Stimulated activated naive B cell treated with anti-CD40 and anti-IgM and Interleukin-4, amounts not matched to agents 10 μg/mL and 1 μg/mL and 100 μg/mL, for 72 hours (primary cell): ENCODE measurements around the gene ATP8A2.
"Not testable (repeated sequence)": the region's sequence is repeated elsewhere in the genome, so short reads cannot be mapped to it uniquely, and the experiment has no call there.

ENCODE experiments used
- ATAC-seq, 2 donors: fragments of 150-1000 bp; cut with Tn5 transposase; replicated peaks; 2 replicates each; pipeline ENCODE4 v1.10.0; 2021; ENCODE audit warnings: moderate library complexity in 1 of 2
- DNase-seq: peaks from one replicate; pipeline ENCODE4 v3.0.0; 2021
- H3K27ac Mint-ChIP-seq: one replicate; pipeline ENCODE4 v1.8.0; 2022; ENCODE audit warnings: mild to moderate bottlenecking, mixed read lengths
- H3K27me3 Mint-ChIP-seq, 2 donors: one replicate each; pipeline ENCODE4 v1.8.0; 2022; ENCODE audit warnings: mixed read lengths in 2 of 2
- H3K36me3 Mint-ChIP-seq, 2 donors: one replicate each; pipeline ENCODE4 v1.8.0; 2022; ENCODE audit warnings: mixed read lengths in 2 of 2, mild to moderate bottlenecking in 1 of 2
- H3K4me1 Mint-ChIP-seq, 2 donors: one replicate each; pipeline ENCODE4 v1.8.0; 2022; ENCODE audit warnings: mixed read lengths in 2 of 2, mild to moderate bottlenecking in 1 of 2
- H3K4me3 Mint-ChIP-seq, 2 donors: one replicate each; pipeline ENCODE4 v1.8.0; 2022; ENCODE audit warnings: mild to moderate bottlenecking in 2 of 2, mixed read lengths in 2 of 2, moderate library complexity in 1 of 2
- H3K9me3 Mint-ChIP-seq, 2 donors: one replicate each; pipeline ENCODE4 v1.8.0; 2022; ENCODE audit warnings: mixed read lengths in 2 of 2, mild to moderate bottlenecking in 1 of 2

ATP8A2 gene

DNA sequence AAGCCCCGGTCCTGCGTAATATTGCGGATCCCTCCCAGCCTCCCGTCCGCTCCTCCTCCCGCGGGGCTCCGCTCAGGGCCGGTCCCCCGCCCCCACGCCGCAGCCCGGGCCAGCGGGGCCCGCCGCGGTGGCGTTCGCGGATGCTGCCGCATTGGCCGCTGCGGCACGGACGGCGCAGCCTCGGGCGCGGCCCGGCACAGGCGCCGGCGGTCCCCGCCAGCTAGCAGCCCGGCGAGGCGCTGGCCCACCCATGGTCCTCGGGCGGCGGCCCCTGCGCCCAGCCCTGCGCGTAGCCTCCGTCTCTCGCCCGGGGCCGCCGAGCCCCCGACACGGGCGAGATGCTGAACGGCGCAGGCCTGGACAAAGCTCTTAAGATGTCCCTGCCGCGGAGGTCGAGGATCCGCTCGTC, at the start of gene ATP8A2:
ATP8A2 (plus strand) TSS at position 100 of the 409 bp plus-strand sequence; CDS start at position 339, 239 bp downstream.
- Mint-ChIP-seq H3K9me3 (no peaks in the 10 kb centered on the region), H3K27ac (no peak within 1 kb of the TSS), H3K4me3 (peak within 1 kb of the TSS; percentile 57 to 59), H3K27me3 (peaks cover 49 to 72% of the 10 kb centered on the region in 2 donors), H3K4me1 (peaks cover 6 to 16% of the 10 kb centered on the region in 2 donors), H3K36me3 (no peaks in the 10 kb centered on the region)
- no peak for DNase-seq
- ATAC-seq: peak; percentile 41 to 46

DNA sequence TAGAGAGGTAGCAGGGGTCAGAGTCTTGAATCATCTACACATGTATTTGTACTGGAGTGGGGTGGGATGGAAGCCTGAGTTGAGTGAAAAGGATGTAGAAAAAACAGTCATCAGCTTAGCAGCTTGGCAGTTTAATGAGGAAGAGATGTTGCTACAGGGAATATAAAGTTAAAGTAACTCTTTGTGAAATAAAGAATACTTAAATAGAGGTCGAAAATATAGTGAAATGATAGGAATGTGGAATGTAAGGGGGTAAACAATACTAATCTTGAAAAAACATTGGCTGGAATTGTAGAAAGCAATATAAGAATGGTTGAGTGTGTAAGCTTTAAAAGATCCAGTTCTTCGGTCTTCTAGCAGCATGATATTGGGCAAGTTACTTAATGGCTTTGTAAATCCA, 47.7 kb upstream of the ATP8A2 start:
- Mint-ChIP-seq H3K9me3 (no peaks in the 10 kb centered on the region), H3K4me1 (no peaks in the 10 kb centered on the region), H3K27me3 (no peaks in the 10 kb centered on the region), H3K36me3 (peaks cover 2 to 17% of the 10 kb centered on the region in 2 donors), H3K27ac (no peak overlapping the region), H3K4me3 (no peak overlapping the region)
- DNase-seq: no peak
- ATAC-seq: no peak

DNA sequence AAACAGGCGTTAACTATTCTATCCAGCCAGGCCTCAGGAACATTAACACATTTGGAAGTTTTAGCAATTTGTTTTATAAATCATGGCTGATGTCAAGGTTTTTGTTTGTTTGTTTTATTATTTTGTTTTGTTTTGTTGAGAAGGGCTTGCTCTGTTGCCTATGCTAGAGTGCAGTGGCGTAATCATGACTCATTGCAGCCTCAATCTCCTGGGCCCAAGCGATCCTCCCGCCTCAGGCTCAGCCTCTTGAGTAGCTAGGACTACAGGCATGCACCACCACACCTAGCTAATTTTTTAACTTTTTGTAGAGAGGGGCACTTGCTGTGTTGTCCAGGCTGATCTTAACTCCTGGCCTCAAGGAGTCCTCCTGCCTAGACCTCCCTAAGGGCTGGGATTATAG, 42.1 kb upstream of the ATP8A2 start:
- peaks cover 12 to 33% of the 10 kb centered on the region in 2 donors for H3K36me3 Mint-ChIP-seq
- H3K27ac Mint-ChIP-seq: no peak overlapping the region
- no peaks in the 10 kb centered on the region for H3K9me3 Mint-ChIP-seq
- no peaks in the 10 kb centered on the region for H3K4me1 Mint-ChIP-seq
- ATAC-seq (no peak), DNase-seq (no peak)
- H3K27me3 Mint-ChIP-seq: no peaks in the 10 kb centered on the region
- H3K4me3 Mint-ChIP-seq: no peak overlapping the region

DNA sequence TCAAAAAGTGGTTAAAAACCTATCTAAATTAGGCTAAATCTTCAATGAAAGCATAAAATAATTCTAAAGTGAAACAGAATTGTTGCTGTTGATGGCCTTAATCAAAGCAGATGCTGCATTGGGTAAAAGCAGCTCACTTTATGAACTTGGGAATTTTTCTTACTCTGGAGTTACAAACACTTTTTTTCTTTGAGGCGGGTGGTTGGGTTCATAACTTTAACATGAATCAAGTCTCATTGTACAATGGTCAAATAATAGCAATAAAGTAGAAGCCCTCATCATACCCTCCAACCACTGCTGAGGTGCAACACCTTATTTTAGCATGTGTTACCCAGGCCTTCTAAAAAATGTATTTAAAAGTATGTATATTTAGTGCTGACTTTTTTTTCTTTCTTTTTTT, 41.2 kb upstream of the ATP8A2 start:
- no peaks in the 10 kb centered on the region for H3K4me1 Mint-ChIP-seq
- ATAC-seq (no peak), DNase-seq (no peak)
- H3K9me3 Mint-ChIP-seq: no peaks in the 10 kb centered on the region
- H3K4me3 Mint-ChIP-seq: no peak overlapping the region
- H3K36me3 Mint-ChIP-seq: peaks cover 12 to 33% of the 10 kb centered on the region in 2 donors
- no peak overlapping the region for H3K27ac Mint-ChIP-seq
- H3K27me3 Mint-ChIP-seq: no peaks in the 10 kb centered on the region

DNA sequence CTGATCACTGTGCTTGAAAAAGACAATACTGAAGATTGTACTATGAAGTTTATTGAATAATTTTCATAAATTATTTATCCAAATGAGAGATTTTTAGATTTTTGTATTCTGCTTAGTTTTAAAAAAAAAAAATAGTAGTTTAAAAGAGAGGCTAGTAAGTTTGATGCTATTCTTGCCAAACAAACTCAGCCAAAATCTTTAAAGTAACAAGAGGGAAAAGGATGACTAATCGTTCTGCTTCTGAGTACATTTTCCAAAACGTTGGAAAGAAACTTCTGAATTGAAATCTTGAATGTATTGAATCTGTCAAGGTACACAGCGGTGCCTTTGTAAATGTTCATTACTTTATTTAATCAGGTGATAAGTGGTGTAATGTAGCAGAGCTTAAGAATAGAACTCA, 35.9 kb upstream of the ATP8A2 start:
- H3K27me3 Mint-ChIP-seq: no peaks in the 10 kb centered on the region
- no peaks in the 10 kb centered on the region for H3K9me3 Mint-ChIP-seq
- DNase-seq (no peak), ATAC-seq (no peak)
- no peaks in the 10 kb centered on the region for H3K4me1 Mint-ChIP-seq
- H3K4me3 Mint-ChIP-seq: no peak overlapping the region
- peaks cover 10 to 22% of the 10 kb centered on the region in 2 donors for H3K36me3 Mint-ChIP-seq
- no peak overlapping the region for H3K27ac Mint-ChIP-seq

DNA sequence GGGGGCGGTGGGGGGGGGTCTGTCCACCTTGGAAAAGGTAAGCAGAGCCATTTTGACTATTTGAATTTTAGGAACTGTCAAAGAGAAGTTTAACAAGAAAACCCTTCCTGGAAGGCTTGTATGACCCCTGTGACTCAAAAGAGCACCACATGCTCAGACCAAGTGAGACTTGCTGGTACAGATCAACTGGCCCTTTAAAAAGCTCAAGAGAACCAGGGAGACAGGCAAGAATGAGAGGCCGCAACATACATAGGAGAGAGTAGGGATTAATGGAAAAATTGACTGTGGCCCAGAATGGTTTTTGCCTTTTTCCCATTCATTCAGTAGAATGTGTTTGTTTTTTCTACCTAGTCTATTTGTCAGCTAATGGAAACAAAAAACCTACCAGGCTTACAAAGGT, 26.2 kb upstream of the ATP8A2 start:
- Mint-ChIP-seq H3K36me3 (peaks cover 3 to 19% of the 10 kb centered on the region in 2 donors), H3K9me3 (no peaks in the 10 kb centered on the region), H3K27me3 (no peaks in the 10 kb centered on the region), H3K27ac (no peak overlapping the region), H3K4me1 (peaks cover under 1 to 2% of the 10 kb centered on the region in 2 donors), H3K4me3 (no peak overlapping the region)
- DNase-seq: no peak
- ATAC-seq: no peak

DNA sequence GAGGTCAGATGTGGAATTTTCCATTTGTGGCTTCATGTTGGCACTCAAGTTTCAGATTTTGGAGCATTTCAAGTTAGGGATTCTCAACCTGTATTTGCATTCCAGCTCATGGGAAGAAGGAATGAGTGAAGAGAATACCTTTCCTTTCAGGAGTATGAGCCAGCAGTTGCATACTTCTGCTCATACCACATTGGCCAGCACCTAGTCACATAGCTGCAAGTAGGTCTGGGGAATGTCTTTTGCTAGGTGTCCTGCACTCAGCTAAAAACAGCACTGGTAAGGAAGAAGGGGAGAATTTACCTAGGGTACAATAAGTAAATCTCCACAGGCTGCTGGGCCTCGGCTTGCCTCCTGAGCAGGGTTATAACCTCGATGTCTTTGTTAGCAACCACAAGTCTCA, 24.6 kb upstream of the ATP8A2 start:
- no peaks in the 10 kb centered on the region for H3K9me3 Mint-ChIP-seq
- no peak overlapping the region for H3K4me3 Mint-ChIP-seq
- ATAC-seq (no peak), DNase-seq (no peak)
- peaks cover 2 to 6% of the 10 kb centered on the region in 2 donors for H3K4me1 Mint-ChIP-seq
- H3K36me3 Mint-ChIP-seq: peaks cover 3 to 22% of the 10 kb centered on the region in 2 donors
- peaks cover under 1% of the 10 kb centered on the region in 2 donors for H3K27me3 Mint-ChIP-seq
- H3K27ac Mint-ChIP-seq: no peak overlapping the region

DNA sequence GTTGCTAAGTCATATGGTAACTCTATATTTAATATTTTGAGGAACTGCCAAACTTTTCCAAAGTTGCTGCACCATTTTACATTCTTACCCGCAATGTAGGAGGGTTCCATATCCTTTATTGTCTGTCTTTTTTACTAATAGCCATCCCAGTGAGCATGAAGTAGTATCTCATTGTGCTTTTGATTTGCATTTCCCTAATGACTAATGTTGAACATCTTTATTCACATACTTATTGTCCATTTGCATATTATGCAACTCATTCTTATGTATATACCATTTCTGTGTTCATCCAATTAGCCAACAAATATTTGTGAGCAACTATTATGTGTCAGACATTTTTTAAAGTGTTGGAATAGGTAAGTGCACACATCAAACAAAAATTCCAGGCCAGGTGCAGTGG, 20.4 kb upstream of the ATP8A2 start:
- ATAC-seq: no peak
- Mint-ChIP-seq H3K4me3 (no peak overlapping the region), H3K27me3 (peaks cover 22 to 30% of the 10 kb centered on the region in 2 donors)

DNA sequence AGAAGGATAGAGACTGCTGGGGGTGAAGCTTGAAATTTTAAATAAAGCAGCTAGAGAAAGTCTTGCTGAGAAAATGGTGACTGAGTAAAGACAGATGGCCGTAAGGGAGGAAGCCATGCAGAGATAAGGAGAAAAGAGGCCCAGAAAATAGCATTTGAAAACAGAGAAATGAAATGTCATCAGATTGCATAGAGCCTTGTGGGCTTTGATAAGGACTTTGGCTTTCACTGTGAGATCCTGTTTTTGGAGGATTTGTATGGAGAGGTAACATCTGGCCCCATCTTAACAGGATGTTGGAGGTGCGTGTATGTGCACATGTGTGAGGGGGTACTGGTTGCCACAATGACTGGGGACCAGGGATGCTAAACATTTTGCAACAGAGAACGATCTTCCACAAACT, 19.5 kb upstream of the ATP8A2 start:
- Mint-ChIP-seq H3K36me3 (peaks cover 0 to 8% of the 10 kb centered on the region in 2 donors), H3K27me3 (peaks cover 22 to 32% of the 10 kb centered on the region in 2 donors), H3K27ac (no peak overlapping the region), H3K4me3 (no peak overlapping the region), H3K4me1 (peaks cover 2 to 6% of the 10 kb centered on the region in 2 donors), H3K9me3 (peaks cover 0 to 4% of the 10 kb centered on the region in 2 donors)
- no peak for DNase-seq
- no peak for ATAC-seq

More for the DNA sequence above, 20.4 kb upstream of the ATP8A2 start:
- H3K4me1 Mint-ChIP-seq: peaks cover 2 to 6% of the 10 kb centered on the region in 2 donors
- peaks cover 0 to 8% of the 10 kb centered on the region in 2 donors for H3K36me3 Mint-ChIP-seq
- DNase-seq: no peak
- peaks cover 0 to 4% of the 10 kb centered on the region in 2 donors for H3K9me3 Mint-ChIP-seq
- no peak overlapping the region for H3K27ac Mint-ChIP-seq

DNA sequence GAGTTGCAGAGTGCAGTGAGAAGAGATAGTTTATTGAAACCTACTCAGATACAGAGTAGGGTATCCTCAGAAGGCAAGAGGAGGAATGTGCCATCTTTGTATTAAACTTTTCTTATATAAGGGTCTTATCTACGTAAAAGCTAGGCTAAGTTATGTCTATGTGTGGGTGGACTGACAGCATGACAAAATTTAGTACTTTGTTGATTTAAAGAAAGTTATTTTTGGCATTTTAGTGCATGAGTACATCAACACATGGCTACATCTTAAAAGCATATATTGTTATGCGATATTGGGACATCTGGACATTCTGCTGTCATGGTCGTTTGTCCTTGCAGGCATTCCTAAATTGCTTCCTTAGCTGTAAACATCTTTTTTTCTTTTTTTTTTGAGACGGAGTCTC, 19.0 kb upstream of the ATP8A2 start:
- peaks cover 0 to 8% of the 10 kb centered on the region in 2 donors for H3K36me3 Mint-ChIP-seq
- H3K4me3 Mint-ChIP-seq: no peak overlapping the region
- DNase-seq (no peak), ATAC-seq (no peak)
- H3K4me1 Mint-ChIP-seq: peaks cover 2 to 6% of the 10 kb centered on the region in 2 donors
- H3K27me3 Mint-ChIP-seq: peaks cover 25 to 38% of the 10 kb centered on the region in 2 donors
- H3K9me3 Mint-ChIP-seq: peaks cover 0 to 4% of the 10 kb centered on the region in 2 donors
- H3K27ac Mint-ChIP-seq: no peak overlapping the region

DNA sequence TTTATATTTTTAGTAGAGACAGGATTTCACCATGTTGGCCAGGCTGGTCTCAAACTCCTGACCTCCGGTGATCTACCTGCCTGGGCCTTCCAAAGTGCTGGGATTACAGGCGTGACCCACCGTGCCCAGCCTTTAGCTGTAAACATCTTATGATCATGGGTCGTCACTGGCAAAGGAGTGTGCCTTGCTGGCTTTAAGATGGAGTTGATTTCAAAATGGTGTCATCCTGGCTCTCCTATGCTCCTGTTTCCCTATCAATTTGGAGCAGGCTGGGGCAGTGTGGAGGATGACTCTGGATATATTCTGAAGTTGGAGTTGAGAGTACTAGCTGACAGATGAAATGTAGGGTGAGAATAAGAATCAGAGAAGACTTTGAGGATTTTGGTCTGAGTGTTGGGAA, 18.4 kb upstream of the ATP8A2 start:
- Mint-ChIP-seq H3K9me3 (peaks cover 0 to 4% of the 10 kb centered on the region in 2 donors), H3K4me1 (peaks cover 2 to 6% of the 10 kb centered on the region in 2 donors), H3K27ac (no peak overlapping the region), H3K27me3 (peaks cover 30 to 43% of the 10 kb centered on the region in 2 donors), H3K4me3 (no peak overlapping the region), H3K36me3 (peaks cover 0 to 8% of the 10 kb centered on the region in 2 donors)
- no peak for DNase-seq
- no peak for ATAC-seq

DNA sequence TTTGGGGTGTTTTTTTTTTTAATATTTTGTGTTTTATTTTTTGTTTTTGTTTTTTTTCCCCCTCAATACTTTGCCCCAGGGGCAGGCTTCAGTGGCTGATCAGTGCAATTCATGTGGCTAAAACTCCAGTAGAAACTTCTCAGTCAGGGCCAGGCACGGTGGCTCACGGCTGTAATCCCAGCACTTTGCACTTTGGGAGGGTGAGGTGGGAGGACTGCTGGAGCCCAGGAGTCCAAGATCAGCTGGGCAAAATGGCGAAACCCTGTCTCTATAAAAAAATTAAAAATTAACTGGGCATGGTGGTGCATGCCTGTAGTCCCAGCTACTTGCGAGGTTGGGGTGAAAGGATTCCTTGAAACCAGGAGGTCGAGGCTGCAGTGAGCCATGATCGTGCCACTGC, 17.4 kb upstream of the ATP8A2 start:
- H3K4me1 Mint-ChIP-seq: peaks cover 2 to 6% of the 10 kb centered on the region in 2 donors
- no peak overlapping the region for H3K4me3 Mint-ChIP-seq
- ATAC-seq: no peak
- peaks cover 30 to 44% of the 10 kb centered on the region in 2 donors for H3K27me3 Mint-ChIP-seq
- peaks cover 0 to 8% of the 10 kb centered on the region in 2 donors for H3K36me3 Mint-ChIP-seq
- H3K9me3 Mint-ChIP-seq: peaks cover 0 to 7% of the 10 kb centered on the region in 2 donors
- DNase-seq: no peak
- no peak overlapping the region for H3K27ac Mint-ChIP-seq

DNA sequence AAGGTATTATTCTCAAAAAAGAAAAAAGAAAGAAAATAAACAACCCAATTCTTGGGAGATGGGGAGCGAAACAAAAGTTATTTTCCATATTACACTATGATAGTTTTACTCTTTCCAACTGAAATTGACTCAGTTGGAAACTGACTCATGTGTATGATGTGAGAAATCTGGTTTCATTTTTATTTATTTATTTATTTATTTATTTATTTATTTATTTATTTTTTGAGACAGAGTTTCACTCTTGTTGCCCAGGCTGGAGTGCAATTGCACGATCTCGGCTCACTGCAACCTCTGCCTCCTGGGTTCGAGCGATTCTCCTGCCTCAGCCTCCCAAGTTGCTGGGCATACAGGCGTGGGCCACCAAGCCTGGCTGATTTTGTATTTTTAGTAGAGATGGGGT, 11.3 kb upstream of the ATP8A2 start:
- not testable (repeated sequence) for DNase-seq, H3K27ac Mint-ChIP-seq, H3K9me3 Mint-ChIP-seq, H3K36me3 Mint-ChIP-seq, H3K4me3 Mint-ChIP-seq, ATAC-seq, H3K4me1 Mint-ChIP-seq
- H3K27me3 Mint-ChIP-seq: peaks cover 13 to 33% of the 10 kb centered on the region in 2 donors

DNA sequence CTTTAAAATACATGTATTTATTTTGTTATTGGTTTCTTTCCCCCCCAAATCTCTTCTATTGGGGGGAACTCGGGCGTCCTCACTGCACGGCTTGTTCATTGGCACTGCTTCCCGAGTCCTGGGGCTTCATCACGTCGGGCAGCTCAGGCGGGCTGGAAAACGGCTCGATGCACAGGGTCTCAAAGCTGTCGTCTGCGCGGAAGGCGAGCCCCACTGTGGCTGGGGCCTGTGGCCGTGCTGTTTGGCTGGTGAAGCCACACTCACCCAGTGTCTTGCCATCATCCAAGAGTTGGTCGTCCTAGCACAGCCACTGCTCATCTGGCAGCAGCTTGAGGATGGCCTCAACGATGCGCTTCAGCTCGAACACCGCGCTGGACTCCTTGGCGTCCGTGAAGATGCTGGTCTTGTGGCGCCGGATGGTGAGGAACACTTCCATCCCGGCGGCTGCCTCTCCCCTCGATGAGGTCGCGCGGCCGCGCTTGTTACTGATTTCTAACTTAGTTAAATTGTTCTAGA, 6.0 kb upstream of the ATP8A2 start:
- H3K36me3 Mint-ChIP-seq: no peaks in the 10 kb centered on the region
- H3K4me1 Mint-ChIP-seq: peaks cover 0 to 2% of the 10 kb centered on the region in 2 donors

DNA sequence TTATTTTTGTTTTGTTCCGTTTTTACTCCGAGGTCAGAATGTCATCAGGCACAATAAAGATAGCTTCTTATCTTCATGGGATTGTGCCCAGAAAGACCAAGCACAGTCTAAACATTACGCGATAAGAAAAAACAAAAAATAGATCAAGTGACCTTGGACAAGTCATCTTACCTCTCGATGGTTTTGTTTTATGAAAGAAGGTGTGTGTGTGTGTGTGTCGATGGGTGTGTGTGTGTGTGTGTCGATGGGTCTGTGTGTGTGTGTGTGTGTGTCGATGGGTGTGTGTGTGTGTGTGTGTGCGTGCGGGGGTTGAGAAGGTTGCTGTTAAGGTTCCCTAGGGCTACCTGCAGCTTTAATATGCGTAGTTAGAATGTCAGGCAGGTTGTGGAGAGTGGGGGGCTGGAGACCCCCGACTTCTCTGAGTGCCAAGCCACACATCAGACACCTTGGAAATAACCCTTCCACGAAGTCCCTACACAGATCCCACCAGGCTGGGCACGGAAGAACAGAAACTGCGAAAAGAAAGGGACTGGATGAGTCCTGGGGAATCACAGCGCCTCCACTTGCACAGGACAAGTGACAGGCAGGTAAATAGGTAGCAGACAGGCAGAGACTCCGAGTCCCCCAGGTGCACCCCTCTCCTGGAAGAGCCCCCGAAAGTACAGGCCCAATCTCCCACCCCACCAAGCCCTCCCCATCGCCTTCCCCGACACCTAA, 458 bp upstream of the ATP8A2 start:
- Mint-ChIP-seq H3K27me3 (peaks cover 49 to 75% of the 10 kb centered on the region in 2 donors), H3K4me1 (peaks cover 6 to 16% of the 10 kb centered on the region in 2 donors), H3K36me3 (no peaks in the 10 kb centered on the region), H3K4me3 (peak overlapping the region; percentile 36 to 57), H3K27ac (no peak overlapping the region), H3K9me3 (no peaks in the 10 kb centered on the region)
- ATAC-seq: peak; percentile 3 to 8
- no peak for DNase-seq

More for the DNA sequence above, 6.0 kb upstream of the ATP8A2 start:
- Mint-ChIP-seq H3K4me3 (no peak overlapping the region), H3K27ac (no peak overlapping the region), H3K27me3 (peaks cover 12 to 43% of the 10 kb centered on the region in 2 donors), H3K9me3 (no peaks in the 10 kb centered on the region)
- ATAC-seq (no peak), DNase-seq (no peak)
